NCI-H748 (cell line): ENCODE measurements around the gene FGF18.
"Not testable (repeated sequence)": the region's sequence is repeated elsewhere in the genome, so short reads cannot be mapped to it uniquely, and the experiment has no call there.

ENCODE experiments used
- DNase-seq: peaks from one replicate; lab custom pipeline; 2025; ENCODE audit not compliant: unreplicated experiment; lab: John Stamatoyannopoulos, UW

The FGF18 gene, protein sequence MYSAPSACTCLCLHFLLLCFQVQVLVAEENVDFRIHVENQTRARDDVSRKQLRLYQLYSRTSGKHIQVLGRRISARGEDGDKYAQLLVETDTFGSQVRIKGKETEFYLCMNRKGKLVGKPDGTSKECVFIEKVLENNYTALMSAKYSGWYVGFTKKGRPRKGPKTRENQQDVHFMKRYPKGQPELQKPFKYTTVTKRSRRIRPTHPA

DNA sequence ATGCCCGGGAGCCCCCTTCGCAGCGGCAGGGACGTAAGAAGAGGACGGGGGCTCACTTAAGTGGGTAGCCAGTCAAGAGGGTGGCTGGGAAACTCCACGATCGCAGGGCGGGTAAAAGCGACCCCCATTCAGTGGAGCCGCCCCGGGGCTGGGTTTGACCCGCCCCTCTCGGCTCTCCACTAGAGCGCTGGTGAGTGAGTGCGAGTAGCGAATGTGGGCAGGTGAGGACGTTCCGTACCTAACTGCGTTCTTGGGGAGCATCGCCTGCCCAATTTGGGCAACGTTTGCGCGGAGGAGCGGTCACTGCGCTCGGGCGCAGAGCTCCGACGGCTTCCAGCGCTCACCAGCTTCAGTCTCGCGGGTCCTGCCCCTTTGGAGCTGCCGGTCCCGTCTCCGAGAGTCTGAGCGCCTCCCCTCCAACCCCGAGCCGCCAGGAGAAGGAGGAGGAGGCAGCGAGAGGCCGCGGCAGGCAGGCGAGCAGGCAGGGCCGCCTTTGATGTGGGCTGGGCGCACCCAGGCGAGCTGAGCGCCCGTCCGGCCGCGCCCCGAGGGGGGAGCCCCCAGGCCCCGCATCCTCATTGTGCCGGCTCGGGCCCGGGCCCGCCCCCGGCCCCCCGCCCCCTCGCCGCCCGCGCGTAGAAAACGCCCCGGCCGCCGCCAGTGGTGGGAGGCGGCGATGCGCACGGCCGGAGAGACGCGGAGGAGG, at the start of gene FGF18:
FGF18 (plus strand) TSS at position 666 of the 706 bp plus-strand sequence. CDS start 553 bp downstream, outside the sequence.
- peak; percentile 85 for DNase-seq

DNA sequence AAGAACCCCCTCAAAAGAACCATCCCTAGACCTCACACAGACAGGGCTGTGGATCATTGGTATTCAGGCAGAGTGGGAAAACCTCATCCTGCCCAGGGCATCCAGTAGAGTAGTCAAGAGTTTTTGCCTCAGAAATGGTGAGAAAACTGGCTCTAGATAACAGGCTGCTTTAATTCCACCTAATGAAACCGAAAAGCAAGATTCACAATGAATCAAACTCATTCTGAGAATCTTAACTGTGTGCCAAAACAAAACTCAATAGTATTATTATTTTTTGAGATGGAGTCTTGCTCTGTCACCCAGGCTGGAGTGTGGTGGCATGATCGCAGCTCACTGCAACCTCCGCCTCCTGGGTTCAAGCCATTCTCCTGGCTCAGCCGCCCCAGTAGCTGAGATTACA, 49.5 kb upstream of the FGF18 start:
- DNase-seq, result no peak

DNA sequence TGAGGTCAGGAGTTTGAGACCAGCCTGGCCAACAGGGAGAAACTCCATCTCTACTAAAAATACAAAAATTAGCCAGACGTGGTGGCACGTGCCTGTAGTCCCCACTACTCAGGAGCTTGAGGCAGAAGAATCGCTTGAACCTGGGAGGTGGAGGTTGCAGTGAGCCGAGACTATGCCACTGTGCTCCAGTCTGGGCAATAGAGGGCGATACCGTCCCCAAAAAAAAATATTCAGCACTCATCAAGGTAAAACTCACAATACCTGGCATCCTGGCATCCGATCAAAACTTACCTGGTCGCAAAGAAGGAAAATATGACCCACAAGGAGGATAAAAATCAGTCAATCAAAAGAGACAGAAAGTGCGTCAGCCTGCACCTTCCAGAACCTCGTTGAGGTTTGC, 48.6 kb upstream of the FGF18 start:
- DNase-seq, result peak; percentile 8

DNA sequence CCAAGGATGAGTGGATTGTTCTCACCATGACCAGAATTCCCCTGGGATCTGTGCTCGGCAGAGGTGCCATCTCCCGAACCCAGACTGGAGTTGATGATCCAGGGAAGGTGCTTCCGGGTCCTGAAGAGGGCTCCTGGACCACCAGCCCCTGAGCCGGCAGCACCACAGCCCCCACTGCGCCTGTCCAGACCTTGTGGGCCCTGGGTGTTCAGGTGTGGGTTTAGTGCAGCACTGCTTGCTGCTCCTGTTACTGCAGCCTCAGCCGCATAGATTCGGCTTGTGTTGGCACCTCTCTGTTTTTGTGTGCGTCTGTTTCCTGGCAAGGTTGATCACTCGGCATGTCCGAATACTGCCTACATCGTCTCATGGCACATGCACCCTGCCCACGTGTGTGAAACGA, 48.1 kb upstream of the FGF18 start:
- DNase-seq, result no peak

DNA sequence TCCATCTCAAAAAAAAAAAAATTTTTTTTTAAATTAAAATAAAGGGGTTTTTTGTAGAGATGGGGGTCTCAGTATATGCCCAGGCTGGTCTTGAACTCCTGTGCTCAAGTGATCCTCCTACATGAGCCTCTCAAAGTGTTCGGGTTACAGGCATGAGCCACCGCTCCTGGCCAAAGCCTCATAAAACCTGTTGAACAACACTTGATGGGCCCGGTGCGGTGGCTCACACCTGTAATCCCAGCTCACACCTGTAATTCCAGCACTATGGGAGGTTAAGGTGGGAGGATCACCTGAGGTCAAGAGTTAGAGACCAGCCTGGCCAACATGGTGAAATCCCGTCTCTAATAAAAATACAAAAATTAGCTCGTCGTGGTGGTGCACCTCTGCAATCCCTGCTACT, 39.5 kb upstream of the FGF18 start:
- DNase-seq, result no peak

DNA sequence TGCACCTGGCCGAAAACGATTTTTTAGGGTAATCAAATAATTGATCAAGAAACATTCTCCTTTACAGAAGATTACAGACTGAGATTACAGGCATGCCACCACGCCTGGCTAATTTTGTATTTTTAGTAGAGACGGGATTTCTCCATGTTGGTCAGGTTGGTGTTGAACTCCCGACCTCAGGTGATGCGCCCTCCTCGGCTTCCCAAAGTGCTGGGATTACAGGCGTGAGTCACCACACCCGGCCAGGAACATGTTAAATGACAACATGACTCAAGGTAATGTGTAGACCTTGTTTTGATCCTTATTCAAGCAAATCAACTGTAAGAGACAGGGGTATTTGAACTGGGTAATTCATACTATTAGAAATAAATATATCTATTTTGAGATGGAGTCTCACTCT, 35.0 kb upstream of the FGF18 start:
- DNase-seq, result not testable (repeated sequence)

DNA sequence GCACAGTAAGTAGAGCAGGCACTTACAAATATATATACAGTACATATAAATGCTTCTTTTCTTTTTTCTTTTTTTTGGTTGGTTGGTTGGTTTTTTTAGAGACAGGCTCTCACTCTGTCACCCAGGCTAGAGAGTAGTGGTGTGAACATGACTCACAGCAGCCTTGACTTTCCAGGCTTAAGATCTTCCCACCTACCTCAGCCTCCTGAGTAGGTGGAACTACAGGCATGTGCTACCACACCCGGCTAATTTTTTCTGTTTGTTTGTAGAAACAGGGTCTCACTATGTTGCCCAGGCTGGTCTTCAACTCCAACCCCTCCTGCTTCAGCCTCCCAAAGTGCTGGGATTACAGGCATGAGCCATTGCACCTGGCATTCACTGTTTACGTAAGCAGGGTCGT, 34.4 kb upstream of the FGF18 start:
- DNase-seq, result peak; percentile 8

DNA sequence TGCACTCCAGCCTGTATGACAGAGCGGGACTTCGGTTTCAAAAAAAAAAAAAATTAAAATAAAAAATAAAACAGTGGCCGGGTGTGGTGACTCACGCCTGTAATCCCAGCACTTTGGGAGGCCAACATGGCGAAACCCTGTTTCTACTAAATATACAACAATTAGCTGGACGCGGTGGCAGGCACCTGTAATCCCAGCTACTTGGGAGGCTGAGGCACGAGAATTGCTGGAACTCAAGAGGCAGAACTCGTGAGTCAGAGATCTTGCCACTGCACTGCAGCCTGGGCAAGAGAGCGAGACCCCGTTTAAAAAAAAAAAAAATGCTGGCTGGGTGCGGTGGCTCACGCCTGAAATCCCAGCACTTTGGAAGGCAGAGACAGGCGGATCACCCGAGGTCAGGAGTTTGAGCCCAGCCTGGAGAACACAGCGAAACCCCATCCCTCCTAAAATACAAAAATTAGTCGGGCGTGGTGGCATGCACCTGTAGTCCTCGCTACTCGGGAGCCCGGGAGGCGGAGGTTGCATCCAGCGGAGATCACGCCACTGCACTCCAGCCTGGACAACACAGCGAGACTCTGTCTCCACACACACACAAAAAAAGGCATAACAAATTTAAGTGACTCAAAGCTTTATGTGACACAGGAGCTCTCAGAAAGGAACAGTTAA, 33.3 kb upstream of the FGF18 start:
- DNase-seq, result no peak

DNA sequence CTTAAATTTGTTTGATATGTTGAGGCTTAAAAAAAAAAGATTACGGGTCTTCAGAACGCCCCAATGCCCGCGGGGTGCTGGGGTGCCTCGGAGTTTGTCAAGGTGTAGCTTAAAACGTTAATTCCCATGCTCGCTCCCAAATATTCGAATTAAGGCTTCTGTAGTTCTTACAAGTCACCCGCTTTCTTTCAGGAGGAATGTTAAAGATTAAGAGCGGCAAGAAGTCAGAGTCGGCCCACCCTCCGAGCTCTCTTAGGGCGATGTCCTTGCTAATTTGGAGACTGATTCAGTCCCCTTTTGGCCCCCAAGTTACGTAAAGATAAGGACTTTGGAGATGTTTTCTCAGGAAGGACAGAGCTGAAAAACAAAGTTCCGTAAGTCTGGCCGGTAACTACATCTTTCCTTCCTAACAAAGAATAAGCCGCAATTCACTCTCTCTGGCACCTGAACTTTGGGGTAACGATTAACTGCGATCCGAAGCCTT, 32.5 kb upstream of the FGF18 start:
- DNase-seq, result peak; percentile 45

DNA sequence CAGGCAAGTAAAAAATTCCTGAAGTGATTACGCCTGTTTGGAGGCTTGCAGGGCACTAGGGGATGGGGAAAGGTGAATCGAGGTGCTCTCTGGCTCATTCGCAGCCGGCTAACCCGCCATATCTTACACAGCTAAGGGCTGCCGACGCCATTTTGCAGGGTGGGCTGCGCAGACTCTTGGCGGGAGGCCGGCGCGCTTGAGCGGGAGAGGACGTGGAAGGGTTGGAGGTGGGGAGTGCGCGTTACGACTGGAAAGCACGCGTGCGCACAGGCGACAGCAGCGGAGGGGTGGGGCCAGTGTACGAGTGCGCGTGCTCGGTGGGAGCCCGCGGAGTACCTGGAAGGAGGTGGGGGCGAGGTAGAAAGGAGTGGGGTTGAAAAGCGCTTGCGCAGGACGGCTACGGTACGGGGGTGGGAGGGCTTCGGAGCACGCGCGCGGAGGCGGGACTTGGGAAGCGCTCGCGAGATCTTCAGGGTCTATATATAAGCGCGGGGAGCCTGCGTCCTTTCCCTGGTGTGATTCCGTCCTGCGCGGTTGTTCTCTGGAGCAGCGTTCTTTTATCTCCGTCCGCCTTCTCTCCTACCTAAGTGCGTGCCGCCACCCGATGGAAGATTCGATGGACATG, 32.0 kb upstream of the FGF18 start, which contains the start of gene NPM1:
NPM1 (plus strand) TSS at position 505 of the 625 bp plus-strand sequence; CDS start at position 605, 100 bp downstream.
- peak; percentile 99 for DNase-seq

DNA sequence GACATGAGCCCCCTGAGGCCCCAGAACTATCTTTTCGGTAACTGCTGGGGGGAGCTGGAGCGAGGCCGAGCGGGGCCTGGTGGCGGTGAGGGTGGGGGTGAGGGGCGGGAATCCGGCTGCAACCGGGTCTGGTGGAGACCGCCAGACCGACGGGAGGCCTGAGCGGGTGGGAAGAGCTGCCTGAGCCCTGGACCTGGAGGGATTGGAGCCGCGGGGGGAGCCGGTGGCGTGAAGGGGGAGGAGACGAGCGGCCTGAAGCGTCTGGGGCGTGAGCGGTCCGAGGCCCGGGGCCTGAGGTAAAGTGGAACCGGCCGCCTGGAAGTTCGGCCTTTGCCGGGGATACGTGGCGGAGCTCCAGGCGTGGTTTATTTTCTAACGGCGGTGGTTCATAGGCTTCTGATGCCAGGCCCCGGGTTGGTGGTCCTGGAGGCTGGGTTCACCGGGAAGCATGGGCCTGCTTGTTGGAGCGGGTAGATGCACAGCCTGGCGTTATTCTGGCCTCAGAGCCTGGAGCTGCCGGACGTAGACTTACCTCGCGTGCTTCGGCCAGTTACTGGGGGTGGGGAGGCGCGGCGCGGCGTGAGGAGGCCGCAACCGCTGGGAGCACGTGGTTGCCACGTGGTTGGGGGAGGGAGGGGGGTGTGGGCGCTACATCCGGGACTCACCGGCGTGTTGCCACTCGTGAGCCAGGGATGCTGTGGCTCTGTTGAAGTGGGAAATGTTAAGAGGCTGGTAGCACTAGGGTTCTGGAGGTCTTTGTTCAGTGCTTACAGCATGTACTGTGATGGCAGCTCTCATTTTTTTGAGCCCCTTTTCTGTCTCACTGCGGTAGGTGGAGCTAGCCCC, 31.3 kb upstream of the FGF18 start:
- DNase-seq, result peak; percentile 84

DNA sequence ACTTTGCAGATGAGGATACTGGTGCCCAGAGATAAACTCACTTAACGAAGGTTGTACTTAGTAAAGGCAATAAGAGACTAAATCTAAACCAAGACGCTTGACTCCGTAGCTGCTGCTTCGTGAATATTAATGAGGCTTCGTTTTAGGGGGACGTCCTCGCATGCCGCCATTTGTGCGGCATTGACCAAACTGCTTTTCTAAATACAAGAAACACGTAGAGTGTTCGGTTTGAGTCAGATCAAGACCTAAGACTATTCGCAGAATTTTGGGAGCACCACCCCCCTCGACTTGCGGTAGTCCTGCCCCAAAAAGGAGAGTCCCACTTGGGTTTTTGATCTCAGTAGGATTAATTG, 30.7 kb upstream of the FGF18 start:
- no peak for DNase-seq

DNA sequence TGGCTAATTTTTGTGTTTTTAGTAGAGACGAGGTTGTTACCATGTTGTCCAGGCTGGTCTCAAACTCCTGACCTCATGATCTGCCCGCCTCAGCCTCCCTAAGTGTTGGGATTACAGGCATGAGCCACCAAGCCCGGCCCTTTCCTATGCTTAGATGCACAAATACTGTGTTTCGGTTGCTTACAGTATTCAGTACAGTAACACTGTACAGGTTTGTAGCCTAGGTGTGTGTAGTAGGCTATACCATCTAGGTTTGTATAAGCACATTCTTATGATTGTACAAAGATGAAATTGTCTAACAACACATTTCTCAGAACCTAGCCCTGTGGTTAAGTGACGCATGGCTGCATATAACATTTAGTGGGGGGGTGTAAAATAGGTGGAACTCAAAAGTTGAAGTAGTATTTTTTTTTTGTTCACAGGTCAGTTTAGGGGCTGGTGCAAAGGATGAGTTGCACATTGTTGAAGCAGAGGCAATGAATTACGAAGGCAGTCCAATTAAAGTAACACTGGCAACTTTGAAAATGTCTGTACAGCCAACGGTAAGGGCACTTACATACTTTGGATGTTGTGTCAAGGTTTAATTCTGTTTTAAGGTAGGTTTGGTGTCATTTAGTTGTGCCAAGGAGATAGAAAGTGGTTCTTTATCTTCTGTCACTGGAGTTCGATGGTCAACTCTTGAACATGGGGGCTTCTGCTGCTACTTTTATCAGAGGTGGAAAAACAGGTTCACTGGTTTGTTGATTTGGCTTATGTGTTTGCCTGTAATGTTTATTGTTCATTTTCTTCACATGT, 28.4 kb upstream of the FGF18 start:
- no peak for DNase-seq

DNA sequence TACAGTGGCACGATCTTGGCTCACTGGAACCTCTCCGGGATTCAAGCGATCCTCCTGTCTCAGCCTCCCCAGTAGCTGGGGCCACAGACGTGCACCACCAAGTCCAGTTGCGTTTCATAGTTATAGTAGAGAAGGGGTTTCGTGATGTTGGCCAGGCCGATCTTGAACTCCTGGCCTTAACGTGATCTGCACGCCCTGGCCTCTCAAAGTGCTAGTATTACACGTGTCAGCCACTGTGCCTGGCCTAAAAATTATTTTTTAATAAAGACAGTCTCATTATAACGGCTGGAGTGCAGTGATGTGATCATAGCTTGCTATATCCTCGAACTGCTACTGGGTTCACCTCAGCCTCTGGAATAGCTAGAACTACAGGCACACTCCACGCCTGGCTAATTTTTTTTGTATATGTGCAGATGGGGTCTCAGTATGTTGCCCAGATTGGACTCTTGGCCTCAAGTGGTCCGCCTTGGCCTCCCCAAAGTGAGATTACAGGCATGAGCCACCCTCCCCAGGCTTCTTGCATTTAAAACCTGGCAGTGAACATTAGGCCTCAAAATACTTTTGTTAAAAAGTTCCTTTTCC, 27.4 kb upstream of the FGF18 start:
- no peak for DNase-seq

DNA sequence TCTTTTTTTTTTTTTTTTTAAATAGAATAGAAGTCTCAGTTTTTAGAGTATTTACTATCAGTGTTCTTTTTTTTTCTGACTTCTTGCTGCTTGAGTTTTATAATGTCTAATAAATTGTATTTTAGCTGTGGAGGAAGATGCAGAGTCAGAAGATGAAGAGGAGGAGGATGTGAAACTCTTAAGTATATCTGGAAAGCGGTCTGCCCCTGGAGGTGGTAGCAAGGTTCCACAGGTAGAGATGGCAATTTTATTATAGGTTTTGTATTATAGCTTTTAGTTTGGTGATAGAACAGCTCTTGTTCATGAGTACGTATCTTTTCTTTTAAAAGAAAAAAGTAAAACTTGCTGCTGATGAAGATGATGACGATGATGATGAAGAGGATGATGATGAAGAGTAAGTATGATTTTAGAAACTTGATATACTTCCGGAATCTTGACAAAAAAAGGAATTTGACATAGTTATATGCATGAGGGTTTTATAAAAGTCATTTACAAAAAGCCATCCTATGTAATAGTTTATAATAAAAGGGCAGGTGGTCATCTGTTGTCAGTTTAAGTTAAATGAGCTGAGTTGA, 26.8 kb upstream of the FGF18 start:
- no peak for DNase-seq

DNA sequence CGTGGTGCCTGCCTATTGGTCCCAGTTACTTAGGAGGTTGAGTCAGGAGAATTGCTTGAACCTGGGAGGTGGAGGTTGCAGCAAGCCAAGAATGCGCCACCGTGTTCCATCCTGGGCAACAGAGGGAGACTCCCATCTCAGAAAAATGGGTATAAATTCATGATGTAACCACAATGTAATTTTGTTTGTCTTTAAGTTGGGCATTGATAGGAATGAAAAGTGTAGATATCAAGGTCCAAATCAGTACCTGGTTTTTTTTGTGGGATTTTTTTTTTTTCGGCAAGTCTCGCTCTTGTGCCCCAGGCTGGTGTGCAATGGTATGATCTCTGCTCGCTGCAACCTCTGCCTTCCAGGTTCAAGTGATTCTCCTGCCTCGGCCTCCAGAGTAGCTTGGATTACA, 24.4 kb upstream of the FGF18 start:
- no peak for DNase-seq

DNA sequence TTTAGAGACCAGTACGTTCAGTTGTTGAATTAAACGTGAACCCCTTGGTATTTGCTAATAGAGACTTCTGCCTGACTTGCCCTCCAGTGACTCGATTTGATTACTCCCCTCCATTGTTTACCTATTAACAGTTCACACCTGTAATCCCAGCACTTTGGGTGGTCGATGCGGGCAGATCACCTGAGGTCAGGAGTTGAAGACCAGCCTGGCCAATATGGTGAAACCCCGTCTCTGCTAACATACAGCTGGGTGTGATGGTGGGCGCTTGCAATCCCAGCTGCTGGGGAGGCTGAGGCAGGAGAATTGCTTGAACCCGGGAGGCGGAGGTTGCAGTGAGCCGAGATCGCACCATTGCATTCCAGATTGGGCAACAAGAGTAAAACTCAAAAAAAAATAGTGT, 22.9 kb upstream of the FGF18 start:
- DNase-seq, result not testable (repeated sequence)

DNA sequence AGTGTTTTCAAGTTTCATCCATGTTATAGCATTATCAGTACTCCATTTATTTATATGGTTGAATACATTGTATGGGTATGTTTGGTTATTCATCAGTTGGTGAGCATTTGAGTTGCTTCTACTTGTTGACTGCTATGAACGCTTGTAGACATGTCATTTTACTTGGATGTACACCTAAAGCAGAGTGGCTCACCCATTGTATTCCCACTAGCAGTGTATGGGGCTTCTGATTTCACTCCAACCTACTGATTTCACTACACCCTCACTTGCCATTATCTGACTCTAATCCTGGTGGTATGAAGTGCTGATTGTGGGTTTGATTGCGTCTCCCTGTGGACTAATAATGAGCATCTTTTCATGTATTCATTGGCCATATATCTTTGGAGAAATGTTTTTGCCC, 22.3 kb upstream of the FGF18 start:
- DNase-seq, result no peak

DNA sequence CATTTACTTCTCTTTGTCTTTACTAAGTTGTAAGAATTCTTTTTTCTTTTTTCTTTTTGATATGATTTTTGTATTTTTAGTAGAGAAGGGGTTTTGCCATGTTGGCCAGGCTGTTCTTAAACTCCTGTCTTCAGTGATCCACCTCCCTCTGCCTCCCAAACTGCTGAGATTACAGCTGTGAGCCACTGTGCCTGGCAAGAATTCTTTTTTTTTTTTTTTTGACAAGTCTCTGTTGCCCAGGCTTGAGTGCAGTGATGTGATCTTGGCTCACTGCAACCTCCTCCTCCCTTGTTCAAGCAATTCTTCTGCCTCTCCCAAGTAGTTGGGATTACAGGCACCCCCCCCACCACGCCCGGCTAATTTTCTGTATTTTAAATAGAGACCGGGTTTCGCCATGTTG, 21.8 kb upstream of the FGF18 start:
- DNase-seq, result no peak
